GM12873 (cell line): ENCODE data around the gene TVP23C.

Experiments used
- TF ChIP-seq, protein P1 (sequence below): IDR thresholded peaks from 2 replicates; pipeline ENCODE4 v1.5.1; 2012; ENCODE audit warnings: low read depth, mild to moderate bottlenecking, moderate library complexity, low read length, control low read depth; ENCODE audit not compliant: insufficient read depth; ENCODE audit errors: missing control alignments

Gene TVP23C

DNA sequence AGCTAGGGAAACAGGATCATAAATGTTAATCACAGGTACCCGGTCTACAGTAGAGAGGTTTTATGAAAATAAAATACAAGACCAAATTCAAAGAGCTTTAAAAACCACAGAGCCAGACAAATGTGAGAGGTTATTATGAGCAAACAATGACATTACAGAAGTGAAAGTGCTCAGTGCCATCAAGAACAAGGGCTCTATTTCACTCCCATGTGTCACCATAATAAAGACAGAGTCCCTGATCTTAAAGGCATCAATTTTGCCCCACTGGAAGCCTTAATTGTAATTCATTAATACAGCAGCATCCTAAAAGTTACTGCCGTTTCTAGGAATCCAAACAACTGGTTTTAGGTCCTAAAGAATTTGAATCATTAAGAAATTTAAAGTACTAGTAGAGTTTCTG lies 52.1 kb downstream of the TVP23C start:
- TF ChIP-seq, protein P1, sequence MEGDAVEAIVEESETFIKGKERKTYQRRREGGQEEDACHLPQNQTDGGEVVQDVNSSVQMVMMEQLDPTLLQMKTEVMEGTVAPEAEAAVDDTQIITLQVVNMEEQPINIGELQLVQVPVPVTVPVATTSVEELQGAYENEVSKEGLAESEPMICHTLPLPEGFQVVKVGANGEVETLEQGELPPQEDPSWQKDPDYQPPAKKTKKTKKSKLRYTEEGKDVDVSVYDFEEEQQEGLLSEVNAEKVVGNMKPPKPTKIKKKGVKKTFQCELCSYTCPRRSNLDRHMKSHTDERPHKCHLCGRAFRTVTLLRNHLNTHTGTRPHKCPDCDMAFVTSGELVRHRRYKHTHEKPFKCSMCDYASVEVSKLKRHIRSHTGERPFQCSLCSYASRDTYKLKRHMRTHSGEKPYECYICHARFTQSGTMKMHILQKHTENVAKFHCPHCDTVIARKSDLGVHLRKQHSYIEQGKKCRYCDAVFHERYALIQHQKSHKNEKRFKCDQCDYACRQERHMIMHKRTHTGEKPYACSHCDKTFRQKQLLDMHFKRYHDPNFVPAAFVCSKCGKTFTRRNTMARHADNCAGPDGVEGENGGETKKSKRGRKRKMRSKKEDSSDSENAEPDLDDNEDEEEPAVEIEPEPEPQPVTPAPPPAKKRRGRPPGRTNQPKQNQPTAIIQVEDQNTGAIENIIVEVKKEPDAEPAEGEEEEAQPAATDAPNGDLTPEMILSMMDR: no peak

DNA sequence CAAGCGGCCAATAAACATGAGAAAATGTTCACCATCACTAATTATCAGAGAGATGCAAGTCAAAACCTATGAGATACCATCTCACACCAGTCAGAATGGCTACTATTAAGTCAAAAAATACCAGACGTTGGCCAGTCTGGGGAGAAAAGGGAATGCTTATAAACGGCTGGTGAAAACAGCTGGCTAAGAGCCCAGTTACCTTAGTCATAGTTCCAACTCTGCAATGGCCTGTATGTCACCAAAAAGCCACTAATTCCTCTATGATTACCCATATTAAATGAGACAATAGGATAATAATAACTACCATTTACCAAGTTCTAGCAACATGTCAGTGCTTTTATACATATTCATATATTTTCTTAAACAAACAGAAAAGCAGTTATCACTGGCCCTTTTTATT lies 52.9 kb downstream of the TVP23C start:
- TF ChIP-seq, protein P1: no peak

DNA sequence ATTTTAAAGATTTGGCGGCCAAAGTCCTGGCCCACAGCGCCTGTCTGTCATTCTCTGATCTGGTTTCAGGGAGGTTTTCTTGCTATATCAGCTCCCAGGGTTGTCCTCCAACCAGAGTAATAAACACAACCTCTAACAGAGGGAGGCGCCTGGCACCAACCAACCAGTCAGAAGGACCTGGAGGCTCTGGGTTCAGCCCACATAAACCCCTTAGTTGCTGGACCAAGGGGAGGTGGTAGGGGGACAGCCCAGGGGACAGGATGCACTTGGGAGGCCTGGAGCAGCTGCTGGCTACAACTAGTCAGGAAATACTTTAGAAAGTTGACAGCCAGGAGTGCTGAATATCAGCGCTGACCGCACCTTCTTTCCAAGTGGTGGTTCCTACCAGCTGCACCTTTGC lies 54.2 kb downstream of the TVP23C start:
- TF ChIP-seq, protein P1: no peak

DNA sequence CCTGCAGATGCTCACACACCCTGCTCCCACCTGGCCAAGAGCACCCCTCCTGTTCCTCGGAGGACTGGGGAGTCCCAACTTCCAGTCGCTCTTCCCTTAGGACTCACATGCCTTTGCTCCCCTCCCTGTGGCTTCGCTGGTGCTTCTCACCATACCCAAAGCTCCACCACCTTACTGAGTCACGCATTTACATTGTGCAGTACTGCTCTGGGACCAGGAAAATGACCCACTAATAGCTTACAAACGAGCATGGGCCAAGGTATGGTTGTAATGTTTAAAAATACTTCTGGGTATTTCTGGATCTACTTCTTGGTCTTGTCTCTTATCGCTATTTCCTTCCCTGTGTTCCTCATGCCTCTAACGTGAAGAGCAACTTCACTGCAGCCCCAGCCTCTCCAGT lies 54.8 kb downstream of the TVP23C start:
- TF ChIP-seq, protein P1: no peak

DNA sequence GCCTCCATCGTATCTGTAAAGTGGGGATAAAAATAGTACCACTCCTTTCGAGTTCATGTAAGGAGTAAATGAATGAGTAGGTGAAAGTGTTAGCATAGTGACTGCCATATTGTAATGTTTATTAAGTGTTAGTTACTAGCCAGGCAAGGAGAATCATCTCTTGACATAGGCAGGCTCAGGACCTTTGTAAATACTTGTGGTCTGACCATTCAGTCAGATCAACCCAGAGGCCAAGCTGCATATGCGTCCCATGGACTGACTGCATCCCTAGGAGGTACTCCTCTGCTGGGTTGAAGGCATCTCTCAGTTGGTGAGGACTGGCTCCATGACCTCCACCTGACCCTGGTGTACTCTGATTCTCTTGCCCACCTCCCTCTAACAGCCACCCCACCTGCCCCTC lies 55.4 kb downstream of the TVP23C start:
- TF ChIP-seq, protein P1: no peak

DNA sequence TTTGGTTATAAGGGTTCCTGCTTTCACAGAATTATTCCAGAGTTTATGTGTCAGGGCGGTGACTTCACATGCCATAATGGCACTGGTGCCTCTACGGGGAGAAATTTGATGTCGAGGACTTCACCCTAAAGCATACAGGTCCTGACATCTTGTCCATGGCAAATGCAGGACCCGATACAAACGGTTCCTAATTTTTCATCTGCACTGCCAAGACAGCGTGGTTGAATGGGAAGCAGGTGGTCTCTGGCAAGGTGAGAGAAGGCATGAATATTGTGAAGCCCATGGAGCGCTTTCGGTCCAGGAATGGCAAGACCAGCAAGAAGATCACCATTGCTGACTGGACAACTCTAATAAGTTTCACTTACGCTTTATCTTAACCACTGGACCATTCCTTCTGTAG lies 56.3 kb downstream of the TVP23C start:
- TF ChIP-seq, protein P1: no peak

DNA sequence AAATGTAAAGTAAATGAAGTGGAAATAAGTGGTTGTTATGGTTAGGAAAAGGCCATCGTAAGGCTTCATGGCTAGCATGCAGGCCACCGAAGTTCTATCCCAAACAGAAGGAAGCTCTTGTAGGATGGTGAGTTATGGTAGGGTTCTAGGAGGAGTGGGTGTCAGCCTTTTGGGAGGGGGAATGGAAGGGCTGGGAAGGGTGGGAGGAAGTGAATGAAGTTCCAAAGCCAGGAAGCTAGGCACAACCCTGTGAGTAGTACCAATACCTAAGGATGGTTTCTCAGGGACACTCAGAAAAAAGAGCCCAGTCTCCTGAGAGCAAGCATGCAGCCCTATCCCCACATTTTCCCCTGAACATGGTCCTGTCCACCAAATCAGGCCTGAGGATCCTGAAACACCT lies 59.6 kb downstream of the TVP23C start:
- TF ChIP-seq, protein P1: no peak
